Measurements from ENCODE around the gene GNB4. TPM values are rescaled to one million over a fixed set of nuclear protein-coding genes. Genes with fewer than 3 reads are reported as not detected.

Gene GNB4
- total and polyA plus RNA-seq, 10 donors: 5.5 to 47.5 (median 41.5) TPM

- intact Hi-C loops (cut with DNase I; ENCODE audit: low total_unique reads): no loop called here
- TF ChIP-seq CTCF (IDR thresholded peaks at IDR 0.05 in 8 of 11, conservative IDR thresholded peaks at IDR 0.05 in 3 of 11) (no peak), POLR2A (IDR thresholded peaks at IDR 0.05) (no peak), POLR2AphosphoS5 (IDR thresholded peaks at IDR 0.05) (no peak)
- no peak overlapping the region for H3K27ac ChIP-seq
- DNase-seq: no peak
- no peaks in the 10 kb centered on the region for H3K27me3 ChIP-seq (replicated peaks in 1 of 7)
- H3K4me3 ChIP-seq: no peak overlapping the region
- no peaks in the 10 kb centered on the region for H3K4me1 ChIP-seq
- 80 to 96% (median 88%) methylated on average over 2 of the region's 2 CpGs for WGBS, 5 donors
- H3K9me3 ChIP-seq: no peaks in the 10 kb centered on the region
- peaks cover 0 to 87% (median 25%) of the 10 kb centered on the region in 6 donors for H3K36me3 ChIP-seq
Measured at GRCh38 chr3:179414804-179415203, 36.5 kb downstream of the GNB4 start.

DNA sequence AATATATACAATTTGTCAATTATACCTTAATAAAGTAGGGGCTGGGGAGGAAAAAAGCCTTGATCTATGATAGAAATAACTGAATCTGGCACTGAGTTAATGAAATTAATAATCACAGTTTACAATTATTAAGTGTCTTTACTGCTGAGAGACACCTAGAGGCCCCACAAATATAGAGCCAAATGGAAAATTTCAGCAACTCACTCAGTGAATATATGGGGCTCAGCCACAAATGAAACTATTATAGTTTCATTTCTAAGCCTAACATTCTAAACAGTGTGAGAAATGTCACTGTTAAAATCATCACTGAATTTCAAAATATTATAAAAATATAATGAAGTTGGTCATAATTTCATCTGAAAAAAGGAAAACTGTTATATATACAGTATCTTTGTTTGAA is 40.3 kb downstream of the GNB4 start:
- Histone ChIP-seq H3K27me3 (replicated peaks in 1 of 7) (no peaks in the 10 kb centered on the region), H3K9me3 (no peaks in the 10 kb centered on the region), H3K4me1 (no peaks in the 10 kb centered on the region), H3K4me3 (no peak overlapping the region), H3K36me3 (peaks cover 0 to 87% (median 21%) of the 10 kb centered on the region in 6 donors), H3K27ac (no peak overlapping the region)
- intact Hi-C loops (cut with DNase I; ENCODE audit: low total_unique reads): no loop called here
- no peak for TF ChIP-seq POLR2AphosphoS5 (IDR thresholded peaks at IDR 0.05)
- TF ChIP-seq CTCF (IDR thresholded peaks at IDR 0.05 in 8 of 11, conservative IDR thresholded peaks at IDR 0.05 in 3 of 11): no peak
- no peak for TF ChIP-seq POLR2A (IDR thresholded peaks at IDR 0.05)
- DNase-seq: no peak

DNA sequence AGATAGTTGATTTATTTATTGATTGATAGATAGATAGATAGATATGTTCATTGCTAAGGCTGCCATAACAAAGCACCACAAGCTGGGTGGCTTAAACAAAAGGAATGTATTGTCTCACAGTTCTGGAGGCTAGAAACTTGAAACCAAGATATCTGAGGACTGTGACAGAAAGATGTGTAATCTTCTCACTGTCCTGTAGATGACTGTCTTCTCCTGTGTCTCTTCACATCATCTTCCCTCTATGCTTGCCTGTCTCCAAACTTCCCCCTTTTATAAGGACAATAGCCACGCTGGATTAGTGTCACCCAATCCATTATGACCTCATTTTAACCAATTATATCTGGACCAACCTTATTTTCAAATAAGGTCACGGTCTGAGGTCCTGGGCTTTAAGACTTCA is 40.9 kb downstream of the GNB4 start:
- no peak for TF ChIP-seq POLR2AphosphoS5 (IDR thresholded peaks at IDR 0.05)
- no peak for TF ChIP-seq CTCF (IDR thresholded peaks at IDR 0.05 in 8 of 11, conservative IDR thresholded peaks at IDR 0.05 in 3 of 11)
- TF ChIP-seq POLR2A (IDR thresholded peaks at IDR 0.05): no peak
- no peaks in the 10 kb centered on the region for H3K9me3 ChIP-seq
- no peaks in the 10 kb centered on the region for H3K27me3 ChIP-seq (replicated peaks in 1 of 7)
- DNase-seq: no peak
- H3K4me1 ChIP-seq: no peaks in the 10 kb centered on the region
- intact Hi-C loops (cut with DNase I; ENCODE audit: low total_unique reads): no loop called here
- H3K36me3 ChIP-seq: peaks cover 0 to 91% (median 23%) of the 10 kb centered on the region in 6 donors
- WGBS, 5 donors: 89 to 100% (median 93%) methylated on average over 2 of the region's 2 CpGs
- H3K4me3 ChIP-seq: no peak overlapping the region
- no peak overlapping the region for H3K27ac ChIP-seq

DNA sequence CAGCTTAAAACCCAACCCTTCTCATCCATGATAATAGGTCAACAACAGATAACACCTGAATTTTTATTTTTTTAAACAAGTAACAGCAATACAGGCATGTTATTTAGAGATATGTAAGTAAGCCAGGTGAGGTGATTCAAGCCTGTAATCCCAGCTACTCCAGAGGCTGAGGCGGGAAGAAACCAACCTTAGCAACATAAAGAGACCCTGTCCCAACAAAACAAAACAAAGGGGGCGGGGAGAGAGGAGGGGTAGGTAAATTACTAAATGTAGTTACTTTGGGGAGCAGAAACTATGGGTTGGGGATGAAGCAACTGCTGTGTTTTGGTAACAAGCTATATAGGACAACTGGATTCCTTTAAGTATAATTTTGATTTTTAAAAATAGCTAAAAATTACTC is 47.0 kb downstream of the GNB4 start:
- WGBS, 5 donors: 89 to 98% (median 96%) methylated on average over 2 of the region's 2 CpGs

More for the DNA sequence above, 47.0 kb downstream of the GNB4 start:
- intact Hi-C loops (cut with DNase I; ENCODE audit: low total_unique reads): no loop called here
- DNase-seq: no peak
- H3K36me3 ChIP-seq: peaks cover 0 to 98% (median 27%) of the 10 kb centered on the region in 6 donors
- no peaks in the 10 kb centered on the region for H3K9me3 ChIP-seq
- H3K27ac ChIP-seq: no peak overlapping the region
- H3K27me3 ChIP-seq (replicated peaks in 1 of 7): no peaks in the 10 kb centered on the region
- no peak overlapping the region for H3K4me3 ChIP-seq
- H3K4me1 ChIP-seq: no peaks in the 10 kb centered on the region
- TF ChIP-seq POLR2A (IDR thresholded peaks at IDR 0.05) (no peak), CTCF (IDR thresholded peaks at IDR 0.05 in 8 of 11, conservative IDR thresholded peaks at IDR 0.05 in 3 of 11) (no peak), POLR2AphosphoS5 (IDR thresholded peaks at IDR 0.05) (no peak)
